GM12864 (cell line): ENCODE data around the gene CBFA2T3.

Source experiments
- DNase-seq: peaks from one replicate; pipeline ENCODE4 v3.0.0-alpha.2; 2011; ENCODE audit warnings: low read depth
- H3K4me3 ChIP-seq: 2 replicates; pipeline ENCODE4 v1.5.1; 2011; ENCODE audit warnings: mild to moderate bottlenecking, low read depth, low read length, control low read depth
- CTCF ChIP-seq: IDR thresholded peaks from 2 replicates; pipeline ENCODE4 v1.5.1; 2011; ENCODE audit warnings: low read depth, mild to moderate bottlenecking, moderate library complexity, low read length, control low read depth, inconsistent platforms; ENCODE audit errors: missing control alignments

The CBFA2T3 gene

GRCh38 chr16:88874938-88875599, 101.9 kb downstream of the CBFA2T3 start:
- no peak for TF ChIP-seq CTCF
- DNase-seq = no peak
- H3K4me3 ChIP-seq = no peak overlapping the region

- no peak for TF ChIP-seq CTCF
- H3K4me3 ChIP-seq = no peak overlapping the region
- DNase-seq = no peak
Observed at GRCh38 chr16:88872650-88873331, 104.2 kb downstream of the CBFA2T3 start.

GRCh38 chr16:88871730-88872416, 105.1 kb downstream of the CBFA2T3 start:
- DNase-seq = no peak
- H3K4me3 ChIP-seq = no peak overlapping the region
- TF ChIP-seq CTCF = no peak

- H3K4me3 ChIP-seq = no peak overlapping the region
- no peak for DNase-seq
- TF ChIP-seq CTCF = no peak
Observed at GRCh38 chr16:88871349-88871702, 105.7 kb downstream of the CBFA2T3 start.

GRCh38 chr16:88870608-88871348, 106.2 kb downstream of the CBFA2T3 start:
- DNase-seq = no peak
- H3K4me3 ChIP-seq = no peak overlapping the region
- no peak for TF ChIP-seq CTCF

GRCh38 chr16:88869673-88869980, 107.4 kb downstream of the CBFA2T3 start:
- DNase-seq = no peak
- no peak overlapping the region for H3K4me3 ChIP-seq
- no peak for TF ChIP-seq CTCF
